Lung microvascular endothelial cell (primary cell): ENCODE measurements around the gene OPCML. TPM values are rescaled to one million over a fixed set of nuclear protein-coding genes. Genes with fewer than 3 reads are reported as not detected.

Experiments
- DNase-seq, 2 donors: peaks; one replicate each; pipeline versions ENCODE4 v3.0.0 to v3.0.0-alpha.2; 2010; ENCODE audit warnings: low read depth in 2 of 2
- total RNA-seq: library from RNA; depleted of rRNA; stranded (reverse); fragments of >200 nt; gene quantifications from 2 replicates; pipeline ENCODE4 v1.2.1, GENCODE V29; 2014

Gene OPCML
- total RNA-seq, 1 donor from 2014 or later, result not detected

DNA sequence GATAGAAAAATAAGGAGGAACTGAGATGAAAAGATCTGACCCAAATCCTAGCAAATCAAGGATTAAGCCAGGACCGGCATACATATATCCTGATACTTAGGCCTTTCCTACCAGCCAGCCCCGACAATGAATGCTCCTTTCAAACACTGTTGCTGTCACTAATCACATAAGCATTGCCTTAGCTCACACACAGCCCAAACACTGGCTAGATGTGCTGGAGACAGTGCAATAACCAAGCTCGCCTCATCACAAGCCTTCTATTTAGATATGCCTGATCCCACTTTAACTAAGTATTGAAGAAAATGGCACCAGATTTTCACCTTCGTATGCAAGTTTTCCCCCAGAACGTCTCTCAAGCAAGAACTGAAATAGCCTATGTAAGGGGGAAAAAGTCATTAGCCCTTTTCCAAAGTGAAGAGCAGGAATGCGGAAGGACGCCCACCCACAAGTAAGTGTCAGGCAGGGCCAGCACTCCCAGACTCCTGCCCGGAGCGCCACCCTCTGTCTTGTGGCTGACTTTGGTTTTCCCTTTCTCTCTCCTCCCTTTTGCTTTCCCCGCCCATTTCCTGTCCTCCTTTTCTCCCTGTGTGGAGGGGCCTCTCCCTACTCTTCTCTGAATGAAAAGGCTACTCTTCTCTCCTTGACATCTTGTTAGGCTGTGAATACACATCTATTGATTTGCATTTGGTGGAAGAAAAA, 8.9 kb upstream of the OPCML start:
- no peak for DNase-seq

DNA sequence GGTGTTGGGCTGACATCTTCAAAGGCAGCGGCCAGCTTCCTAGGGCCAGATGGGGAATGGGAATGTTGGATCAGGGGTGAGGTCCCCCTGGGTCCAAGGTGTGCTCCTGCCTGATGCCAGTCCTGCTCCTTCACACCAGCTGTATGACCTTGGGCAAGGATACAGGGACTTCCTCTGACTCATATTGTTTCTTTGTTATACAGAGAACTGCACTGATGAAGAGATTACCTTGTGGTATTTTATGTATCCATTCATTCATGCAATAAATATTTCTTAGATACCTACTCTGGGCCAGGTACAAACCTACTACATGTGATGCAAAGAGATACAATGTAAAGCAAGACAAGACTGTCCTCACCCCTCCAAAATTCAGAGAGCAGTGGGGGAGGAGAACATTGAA, 3.9 kb upstream of the OPCML start:
- no peak for DNase-seq

- no peak for DNase-seq
Observed at GRCh38 chr11:133533205-133533604, 904 bp upstream of the OPCML start.

GRCh38 chr11:133531458-133531857, 843 bp downstream of the OPCML start:
- no peak for DNase-seq

DNA sequence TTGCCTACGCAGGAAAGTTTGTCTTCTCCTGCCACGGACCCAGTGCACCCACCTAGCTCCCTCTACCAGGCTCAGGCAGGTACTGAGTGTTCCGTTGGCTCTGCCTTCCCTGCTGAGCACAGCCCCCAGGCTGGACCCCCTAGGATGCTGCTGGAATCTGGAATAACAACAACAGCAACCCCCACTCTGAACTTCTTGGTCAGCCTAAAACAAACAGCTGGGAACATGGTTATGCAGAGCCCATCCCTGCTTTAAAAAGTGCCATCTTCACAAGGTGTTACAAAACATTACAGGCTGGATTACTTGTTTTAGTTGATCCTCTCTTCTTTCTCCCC, 1.8 kb downstream of the OPCML start:
- no peak for DNase-seq

GRCh38 chr11:133529807-133530500, 2.3 kb downstream of the OPCML start:
- no peak for DNase-seq

DNA sequence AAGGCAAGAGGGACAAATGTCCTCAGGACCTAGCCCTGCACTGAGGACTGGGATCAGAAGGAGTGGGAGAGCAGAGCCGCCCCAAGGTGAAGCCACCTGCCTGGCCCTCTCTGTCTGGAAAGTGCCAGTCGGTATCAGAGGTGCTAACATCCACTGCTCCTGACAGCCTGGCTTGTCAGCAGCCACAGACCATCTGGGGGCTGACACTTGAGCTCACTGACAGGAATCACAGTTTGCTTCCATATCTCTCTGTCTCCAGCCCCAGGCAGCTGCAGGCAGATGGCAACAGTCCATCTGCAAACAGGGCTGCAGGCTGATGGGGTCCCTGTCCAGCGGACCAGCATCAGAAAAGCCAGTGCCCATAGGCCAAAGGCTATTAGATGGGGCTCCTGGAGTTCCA, 5.5 kb downstream of the OPCML start:
- DNase-seq, result no peak

GRCh38 chr11:133525976-133526375, 6.3 kb downstream of the OPCML start:
- DNase-seq, result no peak

- no peak for DNase-seq
Observed at GRCh38 chr11:133524488-133524887, 7.8 kb downstream of the OPCML start.

DNA sequence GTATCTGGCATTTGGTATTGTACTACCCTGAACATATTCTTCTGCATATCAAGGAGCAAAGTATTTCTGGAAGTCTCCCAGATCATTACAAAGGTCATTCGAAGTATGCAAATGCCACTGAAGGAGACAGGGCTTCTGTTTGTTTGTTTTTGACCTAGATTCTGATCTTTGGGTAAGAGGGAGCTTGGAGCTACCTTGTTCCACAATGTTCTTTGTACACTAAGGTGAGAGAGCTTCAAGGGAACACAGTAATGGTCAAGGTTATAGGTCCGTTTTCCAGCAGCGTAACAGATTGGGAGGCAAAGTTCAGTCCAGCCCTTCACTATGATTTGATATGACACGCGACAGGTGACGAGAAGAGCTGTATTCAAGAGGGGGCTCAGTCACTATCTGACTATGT, 10.0 kb downstream of the OPCML start:
- no peak for DNase-seq

GRCh38 chr11:133521502-133521901, 10.8 kb downstream of the OPCML start:
- DNase-seq, result no peak

DNA sequence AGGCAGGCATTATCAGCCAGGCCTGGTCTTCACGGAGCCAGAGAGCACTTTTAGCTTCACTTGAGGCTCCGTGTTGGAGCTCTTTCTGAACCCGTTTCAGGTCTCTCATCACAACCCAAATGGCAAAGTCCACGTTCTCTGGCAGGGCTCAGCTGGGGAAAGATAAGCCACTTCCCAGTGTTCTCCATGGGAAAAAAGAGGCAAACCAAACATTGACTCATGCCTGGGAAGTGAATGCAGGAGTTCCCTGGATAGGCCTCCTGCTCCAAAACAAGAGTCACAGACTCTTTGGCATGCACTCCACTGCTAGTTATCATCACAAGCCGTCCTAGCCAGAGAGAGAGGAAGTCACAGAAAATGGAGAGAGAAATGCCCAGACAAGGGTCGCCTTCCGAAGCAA, 11.6 kb downstream of the OPCML start:
- DNase-seq, result no peak

DNA sequence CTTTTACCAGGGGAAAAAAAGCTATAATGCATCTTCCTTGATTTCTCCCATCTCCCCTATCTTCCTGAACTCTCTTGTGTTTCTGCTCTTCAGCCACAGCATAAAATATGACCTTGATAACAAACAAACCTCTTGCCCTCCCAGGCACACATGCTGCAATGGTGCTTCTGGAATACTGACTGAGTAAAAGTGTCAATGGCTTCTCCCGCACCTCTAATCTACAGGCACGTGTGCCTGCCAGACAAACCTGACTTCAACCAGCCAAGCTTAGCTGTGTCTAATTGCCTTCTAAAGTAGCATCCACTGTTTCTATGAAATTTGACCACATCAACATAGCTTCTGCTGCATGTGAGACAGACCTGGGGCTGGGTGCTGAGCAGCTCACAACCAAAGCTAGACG, 12.7 kb downstream of the OPCML start:
- DNase-seq, result no peak

- DNase-seq, result no peak
Observed at GRCh38 chr11:133518702-133519264, 13.5 kb downstream of the OPCML start.

DNA sequence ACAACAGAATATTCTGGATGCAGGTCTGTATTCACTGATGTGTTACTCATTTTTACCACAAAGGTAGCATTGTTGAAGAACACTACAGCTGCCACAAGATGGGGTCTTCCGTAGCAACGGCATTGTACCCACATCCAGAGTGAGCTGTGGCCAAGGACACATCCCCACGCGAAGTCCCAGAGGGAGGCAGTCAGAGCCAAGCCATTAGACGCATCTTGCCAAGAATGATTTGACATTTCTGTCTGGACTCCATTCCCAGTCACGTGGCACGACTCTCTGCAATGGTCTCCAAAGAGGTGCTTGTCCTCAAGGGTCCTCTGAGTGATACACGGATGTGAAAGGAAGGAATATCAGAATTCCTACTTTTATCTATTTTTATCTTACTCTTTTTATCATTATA, 15.5 kb downstream of the OPCML start:
- no peak for DNase-seq

DNA sequence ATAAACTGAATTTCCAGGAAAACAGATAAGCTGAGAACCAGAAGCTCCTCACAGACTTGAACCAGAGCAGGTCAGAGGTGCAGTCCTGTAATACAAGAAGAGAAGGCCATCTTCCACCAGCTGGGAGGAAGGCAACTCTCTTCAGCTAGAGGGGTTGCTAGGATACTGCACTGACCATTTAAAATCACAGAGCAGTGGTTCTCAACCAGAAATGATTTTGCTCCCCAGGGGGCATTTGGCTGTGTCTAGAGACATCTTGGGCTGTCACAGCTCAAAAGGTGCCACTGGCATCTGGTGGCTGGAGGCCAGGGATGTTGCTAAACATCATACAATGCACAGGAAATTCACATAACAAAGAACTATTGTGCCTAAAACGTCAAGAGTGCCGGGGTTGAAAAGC, 17.2 kb downstream of the OPCML start:
- no peak for DNase-seq

DNA sequence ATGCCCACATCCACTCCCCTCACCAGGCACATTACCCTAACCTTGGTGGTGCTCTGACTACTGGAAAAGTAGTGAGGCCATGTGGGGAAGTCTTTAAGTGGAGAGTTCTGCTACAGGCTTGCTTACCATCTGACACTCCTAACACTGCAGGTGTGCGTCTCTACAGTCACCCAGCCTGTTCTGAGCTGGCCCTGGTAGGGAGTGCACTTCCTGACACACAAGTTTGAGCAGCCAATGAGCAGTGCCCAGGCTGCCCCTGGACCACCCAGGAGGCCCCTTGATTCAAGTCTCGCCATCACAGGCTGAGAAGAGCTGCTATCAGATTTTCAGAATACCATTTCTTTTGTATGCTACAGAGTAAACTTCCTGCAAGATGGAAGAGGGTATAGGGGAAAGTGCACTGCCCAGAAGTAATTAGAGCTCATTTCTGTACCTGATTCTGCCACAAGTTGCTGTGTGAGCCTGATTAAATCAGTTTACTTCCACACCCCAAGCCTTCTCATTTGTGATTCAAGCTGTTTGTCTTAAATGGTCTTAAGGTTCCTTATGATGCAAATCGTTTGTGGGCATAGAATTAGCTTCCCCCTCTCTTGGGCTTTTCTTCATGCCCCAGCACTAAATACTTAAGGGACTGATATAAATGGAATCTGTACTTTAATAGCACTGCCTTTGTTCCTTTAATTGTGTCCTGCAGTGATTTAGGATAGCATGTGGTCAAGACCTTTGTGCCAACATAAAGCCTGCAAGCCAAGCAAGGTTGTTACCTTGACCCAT, 22.2 kb downstream of the OPCML start:
- no peak for DNase-seq

DNA sequence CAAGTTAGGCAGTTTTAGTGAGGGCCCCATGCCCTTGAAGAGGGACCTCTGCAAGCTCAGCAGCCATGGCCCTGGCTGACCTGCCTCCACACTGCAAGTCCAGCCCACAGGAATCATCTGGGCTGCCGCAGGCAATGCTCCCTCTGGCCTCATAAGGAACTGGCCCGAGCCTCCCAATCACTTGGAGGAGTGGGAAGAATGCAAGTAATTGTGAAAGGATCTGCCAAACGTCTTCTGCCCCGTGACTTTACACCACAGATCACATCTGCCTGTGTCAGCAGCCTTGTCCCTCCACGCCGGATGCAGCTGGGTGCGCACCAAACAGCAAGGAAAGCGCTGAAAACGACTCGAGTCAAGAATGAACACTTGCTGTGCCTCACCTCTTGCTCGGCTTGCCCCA, 23.8 kb downstream of the OPCML start:
- no peak for DNase-seq

- DNase-seq, result no peak
Observed at GRCh38 chr11:133507185-133507584, 25.1 kb downstream of the OPCML start.

GRCh38 chr11:133506551-133507094, 25.7 kb downstream of the OPCML start:
- no peak for DNase-seq

GRCh38 chr11:133506023-133506422, 26.3 kb downstream of the OPCML start:
- DNase-seq, result no peak

GRCh38 chr11:133504906-133505305, 27.4 kb downstream of the OPCML start:
- no peak for DNase-seq
